ENCODE data around the gene LRSAM1. TPM values are rescaled to one million over a fixed set of nuclear protein-coding genes. Genes with fewer than 3 reads are reported as not detected.
A peak's percentile ranks its signal among the peaks of the same experiment; 100 is the strongest.

Gene LRSAM1
- polyA plus RNA-seq, 1 donor = 17.5 TPM

DNA sequence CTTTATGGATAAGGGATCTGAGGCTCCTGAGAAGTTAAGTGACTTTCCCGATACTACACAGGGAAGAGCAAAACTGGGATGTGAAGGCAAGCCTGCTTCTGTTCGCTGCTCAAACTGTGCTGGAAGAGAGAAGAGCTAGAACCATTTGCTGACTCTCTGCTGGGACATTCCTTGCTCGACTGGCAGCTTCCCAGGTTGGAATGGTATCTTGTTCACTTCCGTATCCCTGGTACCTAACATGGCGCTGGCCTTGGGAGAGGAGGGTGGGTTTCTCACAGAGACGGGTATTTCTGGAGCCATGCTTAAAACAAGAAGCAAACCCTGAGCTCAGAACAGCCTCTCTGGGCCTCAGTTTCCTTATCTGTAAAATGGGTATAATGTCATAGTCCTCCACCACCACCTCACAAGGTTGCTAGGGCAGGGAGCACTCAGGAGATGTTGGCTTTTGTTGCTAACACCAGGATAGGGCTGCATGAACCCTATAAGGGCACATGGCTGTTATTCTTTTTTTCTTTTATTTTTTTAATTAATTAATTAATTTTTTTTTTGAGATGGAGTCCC is 92.7 kb downstream of the LRSAM1 start:
- no CpG with 5 or more reads among the region's 6 CpGs for WGBS (ENCODE audit: insufficient coverage, low lambda C conversion rate)
- H3K4me3 ChIP-seq (ENCODE audit: low read length) = no peak overlapping the region

DNA sequence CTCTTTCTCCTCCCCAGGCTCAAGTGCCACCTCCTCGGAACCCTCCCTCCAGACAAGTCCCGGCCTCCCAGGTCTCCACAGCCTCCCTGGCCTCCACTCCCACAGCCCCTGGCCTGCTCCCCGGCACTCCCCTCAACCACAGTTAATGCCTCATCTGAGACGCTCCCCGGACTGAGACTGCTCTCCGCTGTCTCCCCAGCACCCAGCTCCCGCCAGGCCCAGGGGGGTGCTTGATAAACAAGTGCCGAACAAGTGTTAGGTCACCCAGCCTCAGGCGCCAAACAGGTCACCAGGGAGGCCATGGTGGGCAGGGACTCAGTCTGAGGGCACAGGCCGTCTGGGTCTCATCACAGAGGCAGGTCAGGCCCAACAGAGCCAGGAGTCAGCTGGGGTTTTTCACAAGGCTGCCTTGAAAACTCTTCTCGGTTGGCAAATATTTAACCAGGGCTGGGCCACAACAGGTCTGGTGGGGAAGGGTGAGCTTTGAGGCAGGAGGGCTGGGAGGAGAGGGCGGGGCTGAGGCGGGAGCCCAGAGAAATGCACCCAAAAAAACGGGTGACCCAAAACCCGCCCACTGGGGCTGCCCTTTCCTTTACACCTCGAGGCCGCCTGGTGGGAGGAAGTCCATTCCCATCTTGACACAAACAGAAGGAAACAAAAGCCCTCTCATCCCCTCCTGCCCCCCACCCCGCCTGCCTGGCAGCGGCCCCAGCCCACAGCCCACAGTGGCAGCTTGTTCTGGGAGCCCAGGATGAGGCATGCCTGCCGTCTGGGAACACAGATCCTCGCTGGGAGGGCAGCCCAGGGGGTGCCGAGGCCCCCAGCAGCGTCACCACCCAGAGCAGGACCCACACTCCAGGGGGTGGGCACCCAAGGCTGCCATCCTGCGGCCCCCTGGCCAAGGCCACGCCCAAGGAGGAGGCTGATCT is 94.2 kb downstream of the LRSAM1 start:
- H3K4me1 ChIP-seq (ENCODE audit: control insufficient read depth, insufficient read depth, low read length) = peaks cover 46% of the 10 kb centered on the region
- H3K27me3 ChIP-seq (ENCODE audit: control insufficient read depth, insufficient read depth, low read length) = no peaks in the 10 kb centered on the region
- peaks cover 3% of the 10 kb centered on the region for H3K36me3 ChIP-seq (ENCODE audit: control insufficient read depth, insufficient read depth, low read length)
- no peaks in the 10 kb centered on the region for H3K9me3 ChIP-seq (ENCODE audit: control insufficient read depth, low read depth, low read length)
- no peak overlapping the region for H3K4me3 ChIP-seq (ENCODE audit: low read length)
- WGBS (ENCODE audit: insufficient coverage, low lambda C conversion rate) = no CpG with 5 or more reads among the region's 25 CpGs
- H3K27ac ChIP-seq (ENCODE audit: low read length) = peak overlapping the region; percentile 75
- peak; percentile 65 to 89 for DNase-seq

More for the DNA sequence above, 92.7 kb downstream of the LRSAM1 start:
- DNase-seq = no peak
- Histone ChIP-seq H3K36me3 (ENCODE audit: control insufficient read depth, insufficient read depth, low read length) (peaks cover 5% of the 10 kb centered on the region), H3K27me3 (ENCODE audit: control insufficient read depth, insufficient read depth, low read length) (no peaks in the 10 kb centered on the region), H3K9me3 (ENCODE audit: control insufficient read depth, low read depth, low read length) (no peaks in the 10 kb centered on the region), H3K27ac (ENCODE audit: low read length) (no peak overlapping the region), H3K4me1 (ENCODE audit: control insufficient read depth, insufficient read depth, low read length) (peaks cover 41% of the 10 kb centered on the region)

DNA sequence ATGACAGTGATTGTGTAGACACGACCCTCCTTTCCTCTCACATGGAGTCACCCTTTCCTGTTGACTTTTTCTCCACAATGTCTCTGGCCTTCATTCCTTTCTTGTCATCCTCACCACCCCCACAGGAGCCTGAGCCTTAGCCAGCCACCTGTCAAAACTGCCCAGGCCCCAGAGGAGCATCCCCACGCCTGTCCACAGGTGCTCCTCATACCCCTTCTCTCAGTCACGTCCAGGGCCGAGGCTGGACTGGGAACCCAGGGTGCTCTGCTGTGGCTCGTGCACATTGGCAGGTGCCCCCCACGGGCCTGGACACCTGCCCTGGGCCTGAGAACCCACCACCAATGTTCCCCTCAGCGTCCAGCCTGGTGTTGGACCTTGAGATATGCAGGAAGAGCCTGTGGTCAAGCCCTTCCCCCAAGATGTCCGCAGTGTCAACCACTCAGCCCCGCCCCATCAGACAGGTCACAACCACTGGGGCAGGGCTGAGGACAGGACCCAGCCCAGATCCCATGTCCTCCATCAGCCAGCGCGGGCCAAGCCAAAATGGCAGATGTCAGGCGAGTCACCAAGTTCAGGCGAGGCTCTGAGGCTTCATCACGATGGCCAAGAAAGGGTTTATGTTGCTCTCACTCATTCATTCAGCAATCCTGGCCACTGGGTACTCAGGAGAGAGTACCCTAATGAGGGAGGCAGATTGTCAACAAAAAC is 95.0 kb downstream of the LRSAM1 start:
- Histone ChIP-seq H3K27ac (ENCODE audit: low read length) (peak overlapping the region; percentile 75), H3K36me3 (ENCODE audit: control insufficient read depth, insufficient read depth, low read length) (peaks cover 2% of the 10 kb centered on the region), H3K4me3 (ENCODE audit: low read length) (no peak overlapping the region), H3K9me3 (ENCODE audit: control insufficient read depth, low read depth, low read length) (no peaks in the 10 kb centered on the region), H3K4me1 (ENCODE audit: control insufficient read depth, insufficient read depth, low read length) (peaks cover 51% of the 10 kb centered on the region), H3K27me3 (ENCODE audit: control insufficient read depth, insufficient read depth, low read length) (no peaks in the 10 kb centered on the region)
- no peak for DNase-seq
- no CpG with 5 or more reads among the region's 14 CpGs for WGBS (ENCODE audit: insufficient coverage, low lambda C conversion rate)

GRCh38 chr9:127548352-127548881 is 97.1 kb downstream of the LRSAM1 start:
- peaks cover 50% of the 10 kb centered on the region for H3K4me1 ChIP-seq (ENCODE audit: control insufficient read depth, insufficient read depth, low read length)
- no peak overlapping the region for H3K27ac ChIP-seq (ENCODE audit: low read length)
- H3K4me3 ChIP-seq (ENCODE audit: low read length) = no peak overlapping the region
- WGBS (ENCODE audit: insufficient coverage, low lambda C conversion rate) = no CpG with 5 or more reads among the region's 10 CpGs
- no peaks in the 10 kb centered on the region for H3K9me3 ChIP-seq (ENCODE audit: control insufficient read depth, low read depth, low read length)
- no peaks in the 10 kb centered on the region for H3K27me3 ChIP-seq (ENCODE audit: control insufficient read depth, insufficient read depth, low read length)
- peaks cover 2% of the 10 kb centered on the region for H3K36me3 ChIP-seq (ENCODE audit: control insufficient read depth, insufficient read depth, low read length)
- peak in 1 of 2 donors; percentile 37 for DNase-seq

GRCh38 chr9:127549218-127549617 is 97.9 kb downstream of the LRSAM1 start:
- DNase-seq = no peak
- peaks cover 2% of the 10 kb centered on the region for H3K36me3 ChIP-seq (ENCODE audit: control insufficient read depth, insufficient read depth, low read length)
- H3K9me3 ChIP-seq (ENCODE audit: control insufficient read depth, low read depth, low read length) = no peaks in the 10 kb centered on the region
- no peak overlapping the region for H3K27ac ChIP-seq (ENCODE audit: low read length)
- WGBS (ENCODE audit: insufficient coverage, low lambda C conversion rate) = no CpG with 5 or more reads among the region's 10 CpGs
- H3K4me1 ChIP-seq (ENCODE audit: control insufficient read depth, insufficient read depth, low read length) = peaks cover 50% of the 10 kb centered on the region
- no peaks in the 10 kb centered on the region for H3K27me3 ChIP-seq (ENCODE audit: control insufficient read depth, insufficient read depth, low read length)
- H3K4me3 ChIP-seq (ENCODE audit: low read length) = no peak overlapping the region

GRCh38 chr9:127549751-127550150 is 98.4 kb downstream of the LRSAM1 start:
- H3K27ac ChIP-seq (ENCODE audit: low read length) = no peak overlapping the region
- H3K9me3 ChIP-seq (ENCODE audit: control insufficient read depth, low read depth, low read length) = no peaks in the 10 kb centered on the region
- no peak overlapping the region for H3K4me3 ChIP-seq (ENCODE audit: low read length)
- WGBS (ENCODE audit: insufficient coverage, low lambda C conversion rate) = no CpG with 5 or more reads among the region's 8 CpGs
- H3K27me3 ChIP-seq (ENCODE audit: control insufficient read depth, insufficient read depth, low read length) = no peaks in the 10 kb centered on the region
- peaks cover 2% of the 10 kb centered on the region for H3K36me3 ChIP-seq (ENCODE audit: control insufficient read depth, insufficient read depth, low read length)
- H3K4me1 ChIP-seq (ENCODE audit: control insufficient read depth, insufficient read depth, low read length) = peaks cover 48% of the 10 kb centered on the region
- DNase-seq = no peak

DNA sequence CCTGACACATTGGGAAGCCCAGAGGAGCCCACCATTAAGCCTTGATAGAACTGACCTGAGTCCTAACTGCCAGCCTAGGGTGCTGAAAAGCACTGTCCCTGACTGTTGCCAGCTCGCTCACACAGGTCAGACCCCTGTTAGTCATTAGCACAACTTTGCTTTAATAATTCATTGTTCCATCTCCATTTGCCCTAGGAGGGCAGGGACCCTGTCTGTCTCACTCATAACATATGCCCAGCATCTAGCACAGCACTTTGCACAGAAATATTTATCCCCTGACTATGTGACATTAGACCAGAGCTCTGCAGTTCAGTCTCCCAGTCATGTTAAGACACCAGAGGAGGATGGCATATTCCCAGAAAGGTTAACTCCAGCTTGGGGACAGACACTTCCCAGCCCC is 99.0 kb downstream of the LRSAM1 start:
- WGBS (ENCODE audit: insufficient coverage, low lambda C conversion rate) = no CpG with 5 or more reads among the region's 1 CpG
- no peak for DNase-seq
- Histone ChIP-seq H3K27me3 (ENCODE audit: control insufficient read depth, insufficient read depth, low read length) (no peaks in the 10 kb centered on the region), H3K36me3 (ENCODE audit: control insufficient read depth, insufficient read depth, low read length) (peaks cover 2% of the 10 kb centered on the region), H3K9me3 (ENCODE audit: control insufficient read depth, low read depth, low read length) (no peaks in the 10 kb centered on the region), H3K4me3 (ENCODE audit: low read length) (no peak overlapping the region), H3K27ac (ENCODE audit: low read length) (no peak overlapping the region), H3K4me1 (ENCODE audit: control insufficient read depth, insufficient read depth, low read length) (peaks cover 43% of the 10 kb centered on the region)

DNA sequence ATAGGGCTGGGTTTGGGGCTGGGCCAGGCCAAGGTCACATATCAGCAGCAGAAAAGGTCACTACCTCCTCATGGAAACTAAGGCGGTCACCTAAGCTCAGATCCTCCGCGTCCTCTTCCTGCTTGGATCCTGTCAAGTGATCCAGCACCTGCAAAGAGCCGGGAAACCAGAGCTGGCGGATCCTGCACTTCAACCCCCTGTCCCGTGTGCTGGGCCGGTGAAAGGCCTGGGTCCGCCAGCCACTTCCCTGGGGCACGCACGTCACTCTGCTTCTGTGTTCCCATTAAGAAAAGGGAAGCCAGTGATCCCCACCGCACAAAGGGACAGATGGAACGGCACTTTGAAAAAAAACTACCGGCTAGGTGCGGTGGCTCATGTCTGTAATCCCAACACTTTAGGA is 99.4 kb downstream of the LRSAM1 start:
- no peak for DNase-seq
- Histone ChIP-seq H3K27me3 (ENCODE audit: control insufficient read depth, insufficient read depth, low read length) (no peaks in the 10 kb centered on the region), H3K36me3 (ENCODE audit: control insufficient read depth, insufficient read depth, low read length) (peaks cover 2% of the 10 kb centered on the region), H3K9me3 (ENCODE audit: control insufficient read depth, low read depth, low read length) (no peaks in the 10 kb centered on the region), H3K27ac (ENCODE audit: low read length) (no peak overlapping the region), H3K4me3 (ENCODE audit: low read length) (no peak overlapping the region), H3K4me1 (ENCODE audit: control insufficient read depth, insufficient read depth, low read length) (peaks cover 45% of the 10 kb centered on the region)
- whole genome bisulfite sequencing (ENCODE audit: insufficient coverage, low lambda C conversion rate) = no CpG with 5 or more reads among the region's 14 CpGs
